ENCODE results near the gene PRUNE2.
A peak's percentile ranks its signal among the peaks of the same experiment; 100 is the strongest.

Gene PRUNE2

DNA sequence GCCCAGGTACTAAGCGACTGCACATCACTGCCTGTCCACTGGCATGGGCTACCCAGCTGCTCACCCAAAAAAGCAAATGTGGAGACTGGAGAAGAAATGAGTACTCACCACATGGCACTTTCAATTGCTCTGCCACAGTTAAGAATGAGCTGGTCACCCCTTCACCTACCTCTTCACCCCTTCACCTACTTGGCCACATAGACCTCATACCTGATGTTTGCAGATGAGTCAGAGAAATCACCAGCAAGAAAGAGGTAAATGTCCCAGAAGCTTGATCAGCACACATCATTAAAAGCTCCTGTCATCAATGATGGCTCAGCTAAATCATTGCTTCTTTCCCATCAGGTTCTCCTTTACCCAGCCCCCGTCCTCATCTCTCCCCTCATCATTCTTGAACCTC lies 7.6 kb upstream of the PRUNE2 start:
- H3K4me3 ChIP-seq (ENCODE audit: low read depth, low read length) = no peak overlapping the region
- in situ Hi-C loops (cut with HindIII; ENCODE audit: low sequenced_read_pairs) = no loop called here
- no peak for DNase-seq (ENCODE audit: low read depth)
- no peak for TF ChIP-seq CTCF (IDR thresholded peaks at IDR 0.05; ENCODE audit: low read depth, low read length, missing control alignments)

DNA sequence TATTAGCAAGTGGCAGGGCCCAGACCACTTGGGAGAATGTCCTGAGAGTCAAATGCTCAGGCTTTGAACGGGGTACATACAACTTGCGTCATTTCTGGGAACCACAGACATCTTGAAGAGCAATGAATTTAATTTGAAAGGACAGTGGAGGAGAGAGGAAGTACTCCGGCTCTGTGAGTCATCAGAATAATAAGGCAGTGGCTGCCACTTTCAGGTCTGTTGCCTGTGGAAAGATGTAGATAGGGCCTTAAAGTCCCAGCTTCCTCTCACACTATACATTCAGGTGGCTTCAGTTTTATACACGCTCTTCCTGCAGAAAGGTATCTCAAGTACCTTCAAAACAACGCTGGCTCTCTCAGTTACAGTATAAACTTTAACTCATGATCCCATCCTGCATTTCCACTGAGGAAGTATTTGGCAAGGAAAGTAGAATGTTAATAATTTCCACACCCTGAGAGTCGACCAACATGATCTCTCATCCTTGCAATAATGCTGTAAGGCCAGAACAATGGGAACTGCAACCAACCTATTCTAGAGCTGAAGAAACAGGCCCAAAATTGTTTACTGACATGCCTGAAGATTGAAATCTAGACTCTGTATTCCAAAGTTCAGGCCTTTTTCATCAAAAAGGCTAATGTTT lies 6.8 kb upstream of the PRUNE2 start:
- DNase-seq (ENCODE audit: low read depth) = peak; percentile 27
- in situ Hi-C loops (cut with HindIII; ENCODE audit: low sequenced_read_pairs) = no loop called here
- TF ChIP-seq CTCF (IDR thresholded peaks at IDR 0.05; ENCODE audit: low read depth, low read length, missing control alignments) = no peak
- no peak overlapping the region for H3K4me3 ChIP-seq (ENCODE audit: low read depth, low read length)

GRCh38 chr9:76911971-76912370 lies 6.1 kb upstream of the PRUNE2 start:
- DNase-seq (ENCODE audit: low read depth) = no peak
- TF ChIP-seq CTCF (IDR thresholded peaks at IDR 0.05; ENCODE audit: low read depth, low read length, missing control alignments) = no peak
- no peak overlapping the region for H3K4me3 ChIP-seq (ENCODE audit: low read depth, low read length)
- in situ Hi-C loops (cut with HindIII; ENCODE audit: low sequenced_read_pairs) = no loop called here

- DNase-seq (ENCODE audit: low read depth) = no peak
- no peak overlapping the region for H3K4me3 ChIP-seq (ENCODE audit: low read depth, low read length)
- in situ Hi-C loops (cut with HindIII; ENCODE audit: low sequenced_read_pairs) = no loop called here
- TF ChIP-seq CTCF (IDR thresholded peaks at IDR 0.05; ENCODE audit: low read depth, low read length, missing control alignments) = no peak
These were observed 4.9 kb upstream of the PRUNE2 start for GRCh38 chr9:76910861-76911260.

DNA sequence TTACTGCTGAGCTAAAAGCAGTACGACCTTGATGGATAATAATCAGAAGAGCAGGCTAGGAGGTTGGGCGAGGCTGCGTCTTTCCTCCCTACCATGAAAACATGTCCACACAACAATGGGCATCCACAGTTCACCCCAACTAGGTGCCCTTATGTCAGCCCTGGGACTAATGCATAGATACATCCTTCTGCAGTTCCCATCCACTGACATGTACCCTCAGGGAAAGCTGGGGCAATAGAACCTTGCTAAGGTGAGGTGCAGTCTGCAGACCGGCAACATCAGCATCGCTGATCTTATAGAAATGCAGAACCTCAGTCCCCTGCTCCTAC lies 697 bp upstream of the PRUNE2 start:
- H3K4me3 ChIP-seq (ENCODE audit: low read depth, low read length) = peak overlapping the region; percentile 51
- no peak for TF ChIP-seq CTCF (IDR thresholded peaks at IDR 0.05; ENCODE audit: low read depth, low read length, missing control alignments)
- in situ Hi-C loops (cut with HindIII; ENCODE audit: low sequenced_read_pairs) = no loop called here

DNA sequence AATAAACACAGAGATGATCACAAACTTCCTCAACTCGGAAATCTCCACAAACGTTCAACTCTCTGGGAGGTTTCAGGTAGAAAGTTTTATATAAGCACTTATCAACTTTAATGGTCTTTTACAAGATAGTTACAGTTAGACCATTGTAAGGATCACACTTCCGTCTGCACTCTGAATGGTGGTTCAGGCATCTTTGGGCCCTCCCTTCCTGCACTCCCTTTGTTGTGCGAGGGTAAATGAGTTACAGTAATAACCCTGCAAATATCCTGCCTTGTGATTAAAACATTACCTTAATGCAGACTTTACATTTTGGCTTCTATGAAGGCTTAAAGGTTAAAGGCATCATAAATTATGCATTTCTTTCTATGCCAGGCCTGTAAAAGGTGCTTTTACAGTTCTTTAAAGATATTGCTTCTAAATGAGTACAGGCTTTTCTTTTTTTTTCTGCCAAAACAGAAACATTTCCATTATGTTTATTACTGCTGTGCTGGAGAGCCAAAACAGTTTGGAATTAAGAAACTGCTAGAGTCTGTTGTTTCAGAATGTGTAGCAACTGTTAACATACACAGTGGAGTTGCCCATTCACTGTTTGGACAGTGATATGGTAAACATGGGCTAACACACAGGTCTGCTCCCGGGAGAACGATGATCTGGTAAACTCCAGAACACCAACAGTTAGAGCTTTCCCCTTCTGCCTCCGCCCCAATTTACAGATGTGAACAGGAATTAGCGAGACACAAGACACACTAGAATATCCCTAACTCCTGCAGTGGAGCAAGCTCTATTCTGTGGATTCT lies 1.1 kb downstream of the PRUNE2 start:
- in situ Hi-C loops (cut with HindIII; ENCODE audit: low sequenced_read_pairs) = no loop called here
- TF ChIP-seq CTCF (IDR thresholded peaks at IDR 0.05; ENCODE audit: low read depth, low read length, missing control alignments) = no peak
- DNase-seq (ENCODE audit: low read depth) = no peak
- peak overlapping the region; percentile 51 for H3K4me3 ChIP-seq (ENCODE audit: low read depth, low read length)

More for the DNA sequence above, 697 bp upstream of the PRUNE2 start:
- no peak for DNase-seq (ENCODE audit: low read depth)

Measured in astrocyte of the cerebellum (primary cell).